Stimulated activated memory B cell treated with anti-CD40 and anti-IgM and Interleukin-4, amounts not matched to agents 10 μg/mL and 1 μg/mL and 100 μg/mL, for 72 hours (primary cell): ENCODE measurements around the gene TMEM63B.
"Not testable (repeated sequence)": the region's sequence is repeated elsewhere in the genome, so short reads cannot be mapped to it uniquely, and the experiment has no call there.

Source experiments
- ATAC-seq: fragments of 150-1000 bp; cut with Tn5 transposase; 2 replicates; pipeline ENCODE4 v1.10.0; 2021
- H3K27ac Mint-ChIP-seq: one replicate; pipeline ENCODE4 v1.8.0; 2022; ENCODE audit warnings: mild to moderate bottlenecking, mixed read lengths
- H3K27me3 Mint-ChIP-seq: one replicate; pipeline ENCODE4 v1.8.0; 2022; ENCODE audit warnings: mixed read lengths
- H3K36me3 Mint-ChIP-seq: one replicate; pipeline ENCODE4 v1.8.0; 2022; ENCODE audit warnings: mixed read lengths
- H3K4me1 Mint-ChIP-seq: one replicate; pipeline ENCODE4 v1.8.0; 2022; ENCODE audit warnings: mixed read lengths
- H3K4me3 Mint-ChIP-seq: one replicate; pipeline ENCODE4 v1.8.0; 2022; ENCODE audit warnings: mild to moderate bottlenecking, moderate library complexity, mixed read lengths
- H3K9me3 Mint-ChIP-seq: one replicate; pipeline ENCODE4 v1.8.0; 2022; ENCODE audit warnings: mixed read lengths

TMEM63B gene

GRCh38 chr6:44178424-44179071 lies 51.2 kb downstream of the TMEM63B start:
- peaks cover 15% of the 10 kb centered on the region for H3K4me1 Mint-ChIP-seq
- H3K27me3 Mint-ChIP-seq = peaks cover 21% of the 10 kb centered on the region
- no peak overlapping the region for H3K4me3 Mint-ChIP-seq
- ATAC-seq = no peak
- H3K9me3 Mint-ChIP-seq = peaks cover 3% of the 10 kb centered on the region
- H3K36me3 Mint-ChIP-seq = no peaks in the 10 kb centered on the region
- no peak overlapping the region for H3K27ac Mint-ChIP-seq

DNA sequence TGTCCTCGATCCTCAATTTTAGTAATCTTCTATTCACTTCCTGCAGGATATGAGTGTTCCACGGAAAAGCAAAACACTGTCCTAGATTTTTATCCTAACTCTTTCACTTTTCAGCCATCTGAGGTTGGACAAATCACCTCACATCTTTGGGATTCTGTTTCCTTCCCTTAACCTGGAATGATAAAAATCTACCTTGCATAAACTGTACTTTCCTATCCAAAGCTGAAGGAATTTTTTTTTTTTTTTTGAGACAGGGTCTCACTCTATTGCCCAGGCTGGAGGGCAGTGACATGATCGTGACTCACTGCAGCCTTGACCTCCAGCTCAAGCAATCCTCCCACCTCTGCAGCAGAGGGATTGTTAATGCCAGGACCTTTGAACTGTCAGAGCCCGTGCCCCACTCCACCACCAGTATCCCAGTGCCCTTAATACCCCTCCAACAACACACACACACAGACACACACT lies 51.8 kb downstream of the TMEM63B start:
- Mint-ChIP-seq H3K4me3 (no peak overlapping the region), H3K36me3 (no peaks in the 10 kb centered on the region), H3K27ac (no peak overlapping the region), H3K4me1 (peaks cover 15% of the 10 kb centered on the region), H3K27me3 (peaks cover 20% of the 10 kb centered on the region), H3K9me3 (peaks cover 3% of the 10 kb centered on the region)
- ATAC-seq = no peak

- peaks cover 3% of the 10 kb centered on the region for H3K9me3 Mint-ChIP-seq
- H3K36me3 Mint-ChIP-seq = no peaks in the 10 kb centered on the region
- ATAC-seq = no peak
- H3K27ac Mint-ChIP-seq = no peak overlapping the region
- peaks cover 26% of the 10 kb centered on the region for H3K27me3 Mint-ChIP-seq
- H3K4me3 Mint-ChIP-seq = no peak overlapping the region
- peaks cover 15% of the 10 kb centered on the region for H3K4me1 Mint-ChIP-seq
Observed at GRCh38 chr6:44179648-44180047, 52.3 kb downstream of the TMEM63B start.

DNA sequence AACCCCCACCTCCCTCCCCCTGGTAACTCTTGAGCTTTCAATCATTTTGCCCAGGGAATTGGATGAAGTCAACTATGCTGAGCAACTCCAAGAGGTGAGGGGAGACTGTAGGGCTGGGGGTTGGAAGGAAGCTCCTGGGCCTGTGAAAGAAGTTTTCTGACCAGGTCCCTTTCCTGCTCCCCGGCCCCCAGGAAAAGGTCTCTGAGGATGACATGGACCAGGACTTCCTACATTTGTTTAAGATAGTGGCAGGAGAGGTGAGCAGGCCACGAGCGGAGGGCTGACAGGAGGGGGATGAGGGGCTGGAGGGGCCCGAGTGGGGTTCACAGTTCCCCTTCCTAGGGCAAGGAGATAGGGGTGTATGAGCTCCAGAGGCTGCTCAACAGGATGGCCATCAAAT lies 53.1 kb downstream of the TMEM63B start:
- Mint-ChIP-seq H3K27me3 (peaks cover 33% of the 10 kb centered on the region), H3K9me3 (no peaks in the 10 kb centered on the region), H3K4me1 (peaks cover 15% of the 10 kb centered on the region), H3K27ac (no peak overlapping the region), H3K36me3 (no peaks in the 10 kb centered on the region), H3K4me3 (no peak overlapping the region)
- ATAC-seq = no peak

DNA sequence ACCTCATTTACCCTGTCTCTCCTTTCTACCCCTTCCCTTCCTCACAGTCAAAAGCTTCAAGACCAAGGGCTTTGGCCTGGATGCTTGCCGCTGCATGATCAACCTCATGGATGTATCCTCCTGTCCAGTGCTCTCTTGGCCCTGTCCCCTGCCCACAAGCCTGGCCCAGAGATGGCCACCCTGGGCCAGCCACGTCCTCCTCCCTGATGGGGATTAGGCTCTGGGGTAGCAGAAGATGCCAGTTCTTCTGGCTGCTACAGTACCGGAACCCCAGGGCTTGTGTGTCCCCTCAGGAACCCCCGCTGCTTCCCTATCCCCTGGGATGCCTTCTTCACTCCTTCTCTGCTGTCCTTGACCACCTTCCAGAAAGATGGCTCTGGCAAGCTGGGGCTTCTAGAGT lies 53.5 kb downstream of the TMEM63B start:
- Mint-ChIP-seq H3K27me3 (peaks cover 36% of the 10 kb centered on the region), H3K9me3 (no peaks in the 10 kb centered on the region), H3K4me3 (no peak overlapping the region), H3K36me3 (no peaks in the 10 kb centered on the region), H3K27ac (no peak overlapping the region), H3K4me1 (peaks cover 16% of the 10 kb centered on the region)
- ATAC-seq = no peak

GRCh38 chr6:44181784-44182183 lies 54.4 kb downstream of the TMEM63B start:
- H3K4me3 Mint-ChIP-seq, H3K27ac Mint-ChIP-seq, ATAC-seq, H3K9me3 Mint-ChIP-seq, H3K36me3 Mint-ChIP-seq: not testable (repeated sequence)
- Mint-ChIP-seq H3K4me1 (peaks cover 16% of the 10 kb centered on the region), H3K27me3 (peaks cover 36% of the 10 kb centered on the region)

DNA sequence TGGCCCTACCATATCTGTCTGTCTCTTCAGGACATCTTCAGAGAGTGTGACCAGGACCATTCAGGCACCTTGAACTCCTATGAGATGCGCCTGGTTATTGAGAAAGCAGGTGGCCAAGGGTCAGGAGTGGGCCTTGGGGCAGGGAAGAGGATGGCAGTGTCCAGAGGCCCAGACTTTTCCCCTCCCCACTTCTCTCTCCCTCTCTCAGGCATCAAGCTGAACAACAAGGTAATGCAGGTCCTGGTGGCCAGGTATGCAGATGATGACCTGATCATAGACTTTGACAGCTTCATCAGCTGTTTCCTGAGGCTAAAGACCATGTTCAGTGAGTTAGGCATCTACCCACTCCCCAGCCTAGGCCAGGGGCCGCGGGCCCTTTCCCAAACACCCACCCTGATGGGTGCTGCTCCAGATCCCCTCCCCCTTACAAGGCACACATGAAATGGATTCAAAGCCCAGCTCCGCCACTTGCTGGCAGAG lies 55.6 kb downstream of the TMEM63B start:
- Mint-ChIP-seq H3K4me1 (peaks cover 7% of the 10 kb centered on the region), H3K27ac (no peak overlapping the region), H3K36me3 (no peaks in the 10 kb centered on the region), H3K4me3 (no peak overlapping the region), H3K9me3 (no peaks in the 10 kb centered on the region), H3K27me3 (peaks cover 29% of the 10 kb centered on the region)
- ATAC-seq = no peak

- ATAC-seq = no peak
- H3K4me1 Mint-ChIP-seq = peaks cover 7% of the 10 kb centered on the region
- no peak overlapping the region for H3K4me3 Mint-ChIP-seq
- no peaks in the 10 kb centered on the region for H3K36me3 Mint-ChIP-seq
- H3K9me3 Mint-ChIP-seq = no peaks in the 10 kb centered on the region
- peaks cover 29% of the 10 kb centered on the region for H3K27me3 Mint-ChIP-seq
- H3K27ac Mint-ChIP-seq = no peak overlapping the region
Observed at GRCh38 chr6:44183783-44184182, 56.4 kb downstream of the TMEM63B start.

GRCh38 chr6:44185356-44185755 lies 58.0 kb downstream of the TMEM63B start:
- H3K36me3 Mint-ChIP-seq, H3K27ac Mint-ChIP-seq, ATAC-seq, H3K9me3 Mint-ChIP-seq, H3K4me1 Mint-ChIP-seq, H3K4me3 Mint-ChIP-seq: not testable (repeated sequence)
- H3K27me3 Mint-ChIP-seq = peaks cover 38% of the 10 kb centered on the region

- Mint-ChIP-seq H3K9me3 (no peaks in the 10 kb centered on the region), H3K27ac (no peak overlapping the region), H3K4me3 (no peak overlapping the region), H3K36me3 (no peaks in the 10 kb centered on the region), H3K4me1 (peaks cover 7% of the 10 kb centered on the region), H3K27me3 (peaks cover 38% of the 10 kb centered on the region)
- no peak for ATAC-seq
Observed at GRCh38 chr6:44185953-44186634, 58.7 kb downstream of the TMEM63B start.

DNA sequence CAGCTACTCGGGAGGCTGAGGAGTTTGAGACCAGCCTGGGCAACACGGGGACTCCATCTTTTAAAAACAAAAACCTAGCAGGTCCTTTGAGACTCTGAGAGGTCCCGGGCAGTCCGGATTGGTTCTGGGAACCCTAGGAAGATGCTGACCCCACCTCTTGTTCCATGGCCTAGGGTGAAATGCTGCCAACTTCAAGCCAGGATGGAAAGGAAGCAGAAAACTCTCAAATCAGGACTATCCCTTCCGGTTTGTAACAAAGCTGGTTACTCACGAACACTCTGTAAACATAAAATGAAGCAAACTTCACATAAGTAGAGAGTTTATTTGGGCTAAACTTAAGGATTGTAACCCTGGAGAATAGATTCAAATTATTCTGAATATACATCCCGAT lies 59.3 kb downstream of the TMEM63B start:
- H3K9me3 Mint-ChIP-seq = no peaks in the 10 kb centered on the region
- H3K36me3 Mint-ChIP-seq = no peaks in the 10 kb centered on the region
- H3K27me3 Mint-ChIP-seq = peaks cover 42% of the 10 kb centered on the region
- H3K4me1 Mint-ChIP-seq = peaks cover 7% of the 10 kb centered on the region
- no peak for ATAC-seq
- no peak overlapping the region for H3K27ac Mint-ChIP-seq
- no peak overlapping the region for H3K4me3 Mint-ChIP-seq

- Mint-ChIP-seq H3K9me3 (no peaks in the 10 kb centered on the region), H3K4me1 (peaks cover 13% of the 10 kb centered on the region), H3K4me3 (no peak overlapping the region), H3K36me3 (no peaks in the 10 kb centered on the region), H3K27me3 (peaks cover 62% of the 10 kb centered on the region), H3K27ac (no peak overlapping the region)
- no peak for ATAC-seq
Observed at GRCh38 chr6:44188819-44189218, 61.5 kb downstream of the TMEM63B start.

DNA sequence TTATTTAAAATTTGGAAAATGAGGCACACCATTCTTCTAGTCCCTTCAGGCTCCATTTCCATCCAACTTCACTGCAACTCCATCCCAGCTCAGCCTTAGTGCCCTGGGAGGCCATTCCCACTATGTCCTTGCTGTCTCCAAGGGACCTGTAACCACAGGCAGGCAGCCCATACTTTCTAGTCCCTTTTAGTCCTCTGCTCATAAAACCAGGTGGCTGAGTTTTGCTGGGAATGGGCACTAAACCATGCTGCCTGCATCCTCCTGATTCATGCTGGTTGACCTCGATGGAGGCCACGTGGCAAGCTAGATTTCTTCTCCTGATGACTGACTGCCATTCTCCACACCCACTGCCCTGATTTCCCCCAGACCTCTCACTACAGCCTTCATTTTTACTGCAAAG lies 61.9 kb downstream of the TMEM63B start:
- Mint-ChIP-seq H3K4me3 (no peak overlapping the region), H3K27me3 (peaks cover 62% of the 10 kb centered on the region), H3K4me1 (peaks cover 13% of the 10 kb centered on the region), H3K27ac (no peak overlapping the region), H3K36me3 (no peaks in the 10 kb centered on the region), H3K9me3 (no peaks in the 10 kb centered on the region)
- no peak for ATAC-seq

DNA sequence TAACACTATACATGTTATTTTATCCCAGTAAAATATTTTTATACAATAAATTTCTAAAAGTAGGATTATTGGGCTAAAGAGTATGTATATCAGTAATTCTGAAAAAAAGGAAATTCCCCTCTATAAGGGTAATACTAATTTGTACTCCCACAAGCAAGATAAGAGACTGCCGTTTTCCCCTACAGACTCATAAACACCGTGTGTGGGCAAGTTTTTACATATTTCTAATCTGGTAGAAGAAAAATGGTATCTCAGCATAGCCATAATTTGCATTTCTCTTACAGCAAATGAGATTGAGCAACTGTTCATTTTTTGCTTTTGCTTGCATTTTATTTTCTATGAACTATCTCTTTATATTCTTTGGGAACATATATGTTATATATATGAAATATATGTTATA lies 63.4 kb downstream of the TMEM63B start:
- Mint-ChIP-seq H3K36me3 (no peaks in the 10 kb centered on the region), H3K27me3 (peaks cover 57% of the 10 kb centered on the region), H3K27ac (no peak overlapping the region), H3K9me3 (no peaks in the 10 kb centered on the region), H3K4me1 (peaks cover 13% of the 10 kb centered on the region), H3K4me3 (no peak overlapping the region)
- ATAC-seq = peak; percentile 53

- Mint-ChIP-seq H3K27me3 (peaks cover 47% of the 10 kb centered on the region), H3K36me3 (no peaks in the 10 kb centered on the region), H3K4me1 (peaks cover 6% of the 10 kb centered on the region), H3K4me3 (peak overlapping the region; percentile 1), H3K27ac (no peak overlapping the region), H3K9me3 (no peaks in the 10 kb centered on the region)
- no peak for ATAC-seq
Observed at GRCh38 chr6:44192428-44193041, 65.2 kb downstream of the TMEM63B start.
